ENCODE measurements around the gene BCAS3. TPM values are rescaled to one million over a fixed set of nuclear protein-coding genes. Genes with fewer than 3 reads are reported as not detected.

Gene BCAS3
- total RNA-seq, 1 donor from 2014 or later = 14.5 TPM

GRCh38 chr17:60832631-60833030, 155.0 kb downstream of the BCAS3 start:
- Histone ChIP-seq H3K27ac (ENCODE audit: low read depth, low read length) (no peak overlapping the region), H4K20me1 (ENCODE audit: insufficient read depth, low read length) (no peaks in the 10 kb centered on the region)
- H3K4me1 Mint-ChIP-seq (ENCODE audit: low read depth, unreplicated experiment) = no peaks in the 10 kb centered on the region

DNA sequence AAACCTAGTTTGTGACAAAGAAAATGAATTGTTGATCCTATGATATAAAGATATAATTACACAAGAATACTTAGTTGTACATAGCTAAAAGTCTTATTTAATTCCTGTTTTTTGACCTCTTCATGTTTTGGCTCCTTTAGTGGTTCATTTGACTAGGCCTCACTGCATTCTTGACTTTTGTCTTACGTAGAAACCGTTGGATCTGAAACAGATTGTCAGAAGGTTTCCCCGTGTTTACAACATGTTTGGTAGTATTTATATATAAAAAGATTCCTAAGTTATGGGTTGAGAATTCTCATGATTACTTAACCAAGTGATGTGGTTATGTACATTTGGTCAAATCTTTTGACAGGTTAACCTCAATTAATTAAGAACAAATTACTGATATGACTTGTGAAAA, 162.8 kb downstream of the BCAS3 start:
- Mint-ChIP-seq H3K4me3 (ENCODE audit: unreplicated experiment) (no peak overlapping the region), H3K27me3 (ENCODE audit: low read depth, unreplicated experiment) (no peaks in the 10 kb centered on the region), H3K27ac (ENCODE audit: unreplicated experiment) (no peak overlapping the region), H3K36me3 (ENCODE audit: low read depth, unreplicated experiment) (peaks cover 2% of the 10 kb centered on the region), H3K9me3 (ENCODE audit: unreplicated experiment) (no peaks in the 10 kb centered on the region), H3K4me1 (ENCODE audit: low read depth, unreplicated experiment) (no peaks in the 10 kb centered on the region)
- Histone ChIP-seq H3K9ac (ENCODE audit: low read length) (no peak overlapping the region), H3K4me2 (ENCODE audit: low read length) (no peak overlapping the region), H3K27ac (ENCODE audit: low read depth, low read length) (no peak overlapping the region), H3K4me3 (ENCODE audit: insufficient read depth, low read depth, low read length) (no peak overlapping the region), H3K4me1 (ENCODE audit: insufficient read depth, low read length) (no peaks in the 10 kb centered on the region), H3K9me3 (ENCODE audit: insufficient read depth, low read depth, low read length) (no peaks in the 10 kb centered on the region), H3K79me2 (ENCODE audit: insufficient read depth, low read length) (no peaks in the 10 kb centered on the region), H3K27me3 (ENCODE audit: insufficient read depth, low read length) (no peaks in the 10 kb centered on the region), H3K36me3 (ENCODE audit: insufficient read depth, low read length) (no peaks in the 10 kb centered on the region), H4K20me1 (ENCODE audit: insufficient read depth, low read length) (no peaks in the 10 kb centered on the region), H2AFZ (ENCODE audit: low read depth, low read length) (no peak overlapping the region)
- DNase-seq (ENCODE audit: low read depth) (no peak), FAIRE-seq (no peak)
- TF ChIP-seq EZH2 (IDR thresholded peaks at IDR 0.05; ENCODE audit: insufficient read depth, low read length) (no peak), CTCF (IDR thresholded peaks at IDR 0.05; ENCODE audit: insufficient read depth, low read depth, low read length) (no peak)

More at GRCh38 chr17:60832631-60833030, 155.0 kb downstream of the BCAS3 start:
- Histone ChIP-seq H3K36me3 (ENCODE audit: insufficient read depth, low read length) (no peaks in the 10 kb centered on the region), H3K79me2 (ENCODE audit: insufficient read depth, low read length) (no peaks in the 10 kb centered on the region), H3K4me3 (ENCODE audit: insufficient read depth, low read depth, low read length) (no peak overlapping the region), H3K4me1 (ENCODE audit: insufficient read depth, low read length) (no peaks in the 10 kb centered on the region), H3K9ac (ENCODE audit: low read length) (no peak overlapping the region), H3K9me3 (ENCODE audit: insufficient read depth, low read depth, low read length) (no peaks in the 10 kb centered on the region), H2AFZ (ENCODE audit: low read depth, low read length) (no peak overlapping the region), H3K4me2 (ENCODE audit: low read length) (no peak overlapping the region), H3K27me3 (ENCODE audit: insufficient read depth, low read length) (no peaks in the 10 kb centered on the region)
- Mint-ChIP-seq H3K36me3 (ENCODE audit: low read depth, unreplicated experiment) (no peaks in the 10 kb centered on the region), H3K4me3 (ENCODE audit: unreplicated experiment) (no peak overlapping the region), H3K9me3 (ENCODE audit: unreplicated experiment) (no peaks in the 10 kb centered on the region), H3K27me3 (ENCODE audit: low read depth, unreplicated experiment) (no peaks in the 10 kb centered on the region), H3K27ac (ENCODE audit: unreplicated experiment) (no peak overlapping the region)
- no peak for DNase-seq (ENCODE audit: low read depth)
- no peak for FAIRE-seq
- TF ChIP-seq EZH2 (IDR thresholded peaks at IDR 0.05; ENCODE audit: insufficient read depth, low read length) (no peak), CTCF (IDR thresholded peaks at IDR 0.05; ENCODE audit: insufficient read depth, low read depth, low read length) (no peak)

- no peak overlapping the region for H3K27ac ChIP-seq (ENCODE audit: low read depth, low read length)
- H3K4me1 ChIP-seq (ENCODE audit: insufficient read depth, low read length) = no peaks in the 10 kb centered on the region
- H3K9ac ChIP-seq (ENCODE audit: low read length) = no peak overlapping the region
- Mint-ChIP-seq H3K4me1 (ENCODE audit: low read depth, unreplicated experiment) (no peaks in the 10 kb centered on the region), H3K4me3 (ENCODE audit: unreplicated experiment) (no peak overlapping the region), H3K9me3 (ENCODE audit: unreplicated experiment) (no peaks in the 10 kb centered on the region), H3K27me3 (ENCODE audit: low read depth, unreplicated experiment) (no peaks in the 10 kb centered on the region), H3K27ac (ENCODE audit: unreplicated experiment) (no peak overlapping the region), H3K36me3 (ENCODE audit: low read depth, unreplicated experiment) (peaks cover 2% of the 10 kb centered on the region)
- no peaks in the 10 kb centered on the region for H3K27me3 ChIP-seq (ENCODE audit: insufficient read depth, low read length)
- H3K79me2 ChIP-seq (ENCODE audit: insufficient read depth, low read length) = no peaks in the 10 kb centered on the region
- H4K20me1 ChIP-seq (ENCODE audit: insufficient read depth, low read length) = no peaks in the 10 kb centered on the region
- H3K4me2 ChIP-seq (ENCODE audit: low read length) = no peak overlapping the region
- TF ChIP-seq EZH2 (IDR thresholded peaks at IDR 0.05; ENCODE audit: insufficient read depth, low read length) (no peak), CTCF (IDR thresholded peaks at IDR 0.05; ENCODE audit: insufficient read depth, low read depth, low read length) (no peak)
- H3K4me3 ChIP-seq (ENCODE audit: insufficient read depth, low read depth, low read length) = no peak overlapping the region
- H3K36me3 ChIP-seq (ENCODE audit: insufficient read depth, low read length) = no peaks in the 10 kb centered on the region
- H2AFZ ChIP-seq (ENCODE audit: low read depth, low read length) = no peak overlapping the region
- DNase-seq (ENCODE audit: low read depth) (no peak), FAIRE-seq (no peak)
- H3K9me3 ChIP-seq (ENCODE audit: insufficient read depth, low read depth, low read length) = no peaks in the 10 kb centered on the region
These were observed 167.4 kb downstream of the BCAS3 start for GRCh38 chr17:60845012-60845411.
